Measurements from ENCODE around the gene SP140L.

DNA sequence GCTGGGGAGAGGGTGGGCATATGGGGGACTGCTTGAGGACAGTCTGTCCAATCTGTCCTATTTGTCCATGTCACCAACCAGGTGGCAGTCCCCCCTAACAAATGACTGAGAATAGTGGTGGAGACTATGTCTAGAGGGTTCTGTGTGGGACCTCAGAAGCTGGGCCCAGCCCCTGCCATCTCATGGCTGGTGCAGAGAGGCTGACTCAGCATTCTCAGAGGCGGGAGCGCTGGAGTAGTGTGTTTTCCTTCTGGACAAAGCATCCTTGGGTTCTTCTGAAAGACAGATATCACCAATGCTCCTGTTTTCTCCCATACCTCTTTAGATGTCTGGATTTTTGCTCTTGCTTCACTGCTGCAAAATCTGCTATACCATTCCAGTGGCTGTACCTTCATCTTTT lies 44.1 kb upstream of the SP140L start:
- TF ChIP-seq EZH2 (IDR thresholded peaks at IDR 0.05; ENCODE audit: borderline replicate concordance, insufficient read depth, low read depth, low read length, poor library complexity, severe bottlenecking) = no peak
- TF ChIP-seq, protein P1, sequence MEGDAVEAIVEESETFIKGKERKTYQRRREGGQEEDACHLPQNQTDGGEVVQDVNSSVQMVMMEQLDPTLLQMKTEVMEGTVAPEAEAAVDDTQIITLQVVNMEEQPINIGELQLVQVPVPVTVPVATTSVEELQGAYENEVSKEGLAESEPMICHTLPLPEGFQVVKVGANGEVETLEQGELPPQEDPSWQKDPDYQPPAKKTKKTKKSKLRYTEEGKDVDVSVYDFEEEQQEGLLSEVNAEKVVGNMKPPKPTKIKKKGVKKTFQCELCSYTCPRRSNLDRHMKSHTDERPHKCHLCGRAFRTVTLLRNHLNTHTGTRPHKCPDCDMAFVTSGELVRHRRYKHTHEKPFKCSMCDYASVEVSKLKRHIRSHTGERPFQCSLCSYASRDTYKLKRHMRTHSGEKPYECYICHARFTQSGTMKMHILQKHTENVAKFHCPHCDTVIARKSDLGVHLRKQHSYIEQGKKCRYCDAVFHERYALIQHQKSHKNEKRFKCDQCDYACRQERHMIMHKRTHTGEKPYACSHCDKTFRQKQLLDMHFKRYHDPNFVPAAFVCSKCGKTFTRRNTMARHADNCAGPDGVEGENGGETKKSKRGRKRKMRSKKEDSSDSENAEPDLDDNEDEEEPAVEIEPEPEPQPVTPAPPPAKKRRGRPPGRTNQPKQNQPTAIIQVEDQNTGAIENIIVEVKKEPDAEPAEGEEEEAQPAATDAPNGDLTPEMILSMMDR (IDR thresholded peaks at IDR 0.05) = no peak

Measured in B cell (primary cell).